ENCODE measurements around the gene NUP98. TPM values are rescaled to one million over a fixed set of nuclear protein-coding genes. Genes with fewer than 3 reads are reported as not detected.

The NUP98 gene
- polyA plus RNA-seq, 3 donors = 19.6 to 76.2 (median 28.5) TPM

- no peak overlapping the region for H3K27ac ChIP-seq (ENCODE audit: low read depth in 1 of 2, low read length in 2 of 2)
- peak in 1 of 3 donors; percentile 58 for DNase-seq
- H3K36me3 ChIP-seq (replicated peaks in 1 of 2; ENCODE audit: control insufficient read depth in 1 of 2, insufficient read depth in 2 of 2, low read length in 2 of 2) = peaks cover 77 to 100% of the 10 kb centered on the region in 2 donors
- H2AFZ ChIP-seq (ENCODE audit: insufficient read depth, low read depth, low read length, poor library complexity, severe bottlenecking) = no peak overlapping the region
- H3K4me3 ChIP-seq (replicated peaks in 1 of 3; ENCODE audit: low read depth in 2 of 3, low read length in 3 of 3) = no peak overlapping the region
- intact Hi-C loops (cut with micrococcal nuclease) = no loop called here
- H3K9me3 ChIP-seq (replicated peaks in 1 of 2; ENCODE audit: control insufficient read depth in 1 of 2, insufficient read depth in 1 of 2, low read length in 2 of 2) = no peaks in the 10 kb centered on the region
- no peaks in the 10 kb centered on the region for H4K20me1 ChIP-seq (ENCODE audit: insufficient read depth, low read length)
- Mint-ChIP-seq H3K9me3 (no peaks in the 10 kb centered on the region), H3K4me1 (no peaks in the 10 kb centered on the region), H3K27ac (no peak overlapping the region), H3K4me3 (no peak overlapping the region), H3K27me3 (ENCODE audit: low read depth in 3 of 3) (peaks cover 0 to 4% (median 0%) of the 10 kb centered on the region in 3 donors), H3K36me3 (peaks cover 92 to 93% of the 10 kb centered on the region in 2 donors)
- no peak for TF ChIP-seq CTCF (IDR thresholded peaks at IDR 0.05)
- no peaks in the 10 kb centered on the region for H3K27me3 ChIP-seq (ENCODE audit: control insufficient read depth in 2 of 2, insufficient read depth in 2 of 2, low read length in 2 of 2)
- H3K4me2 ChIP-seq (replicated peaks; ENCODE audit: extremely low read depth, low read length, poor library complexity, severe bottlenecking) = no peak overlapping the region
- no peaks in the 10 kb centered on the region for H3K4me1 ChIP-seq (ENCODE audit: control insufficient read depth in 1 of 2, insufficient read depth in 2 of 2, low read length in 2 of 2)
- WGBS (ENCODE audit: insufficient coverage) = 100% methylated on average over 1 of the region's 1 CpG
- no peaks in the 10 kb centered on the region for H3K79me2 ChIP-seq (ENCODE audit: insufficient read depth, low read length)
- no peak overlapping the region for H3K9ac ChIP-seq (ENCODE audit: insufficient read depth, low read length, poor library complexity, severe bottlenecking)
These were observed 123.2 kb downstream of the NUP98 start for GRCh38 chr11:3674189-3674588.

DNA sequence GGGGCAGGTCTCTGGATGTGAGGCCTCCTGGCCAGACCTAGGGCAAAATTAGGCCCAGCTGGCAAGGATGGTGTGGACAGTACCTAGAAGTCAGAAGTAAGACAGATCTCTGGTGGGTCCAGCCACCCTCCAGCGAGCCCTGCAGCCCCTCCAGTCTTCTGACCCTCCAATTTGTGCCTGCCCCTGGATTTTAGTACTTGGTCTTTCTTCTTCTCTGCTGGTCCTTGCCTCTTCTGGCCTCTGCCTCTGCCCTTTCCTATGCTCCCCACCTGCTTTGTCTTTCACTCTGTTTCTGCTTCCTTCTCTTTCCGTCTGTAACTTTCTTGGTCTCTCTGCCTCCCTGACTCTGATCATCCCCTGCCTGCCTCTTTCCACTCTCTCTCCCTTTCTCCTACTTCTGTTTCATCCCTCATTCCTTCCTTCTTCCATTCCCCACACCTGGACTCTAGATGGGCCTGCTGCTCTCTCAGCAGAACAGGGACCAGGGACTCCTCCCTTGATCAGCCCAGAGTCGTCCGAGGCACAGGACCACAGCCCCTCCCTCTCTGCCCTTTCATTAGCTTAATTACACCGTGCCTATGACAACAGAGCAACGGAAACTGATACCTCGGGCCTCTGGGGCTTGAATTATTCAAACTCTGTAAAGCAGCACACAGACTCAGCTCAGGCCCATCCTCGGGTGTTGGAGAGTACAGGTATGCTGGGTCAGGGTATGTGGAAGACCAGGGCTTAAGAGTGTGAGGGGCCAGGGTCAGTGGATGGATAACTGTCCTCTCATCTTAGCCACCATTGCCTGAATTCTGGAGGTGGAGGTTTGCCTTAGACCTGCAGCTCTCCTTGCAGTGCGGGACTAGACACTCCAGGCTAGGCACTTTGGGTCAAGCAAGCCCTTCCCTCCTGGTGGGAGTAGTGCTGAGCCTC lies 125.8 kb downstream of the NUP98 start, which contains the start of gene CHRNA10:
Gene CHRNA10 (minus strand): TSS at position 51 of the 921 bp plus-strand sequence. CDS start 72 bp downstream, outside the sequence.
- H3K27me3 ChIP-seq (ENCODE audit: control insufficient read depth in 2 of 2, insufficient read depth in 2 of 2, low read length in 2 of 2) = no peaks in the 10 kb centered on the region
- intact Hi-C loops (cut with micrococcal nuclease) = no loop called here
- H3K4me1 ChIP-seq (ENCODE audit: control insufficient read depth in 1 of 2, insufficient read depth in 2 of 2, low read length in 2 of 2) = no peaks in the 10 kb centered on the region
- peaks cover 85 to 89% of the 10 kb centered on the region in 2 donors for H3K36me3 Mint-ChIP-seq
- peaks cover 0 to 4% (median 0%) of the 10 kb centered on the region in 3 donors for H3K27me3 Mint-ChIP-seq (ENCODE audit: low read depth in 3 of 3)
- H3K4me3 Mint-ChIP-seq = no peak within 1 kb of the TSS
- H3K9me3 ChIP-seq (replicated peaks in 1 of 2; ENCODE audit: control insufficient read depth in 1 of 2, insufficient read depth in 1 of 2, low read length in 2 of 2) = no peaks in the 10 kb centered on the region
- no peaks in the 10 kb centered on the region for H3K79me2 ChIP-seq (ENCODE audit: insufficient read depth, low read length)
- H3K4me3 ChIP-seq (replicated peaks in 1 of 3; ENCODE audit: low read depth in 2 of 3, low read length in 3 of 3) = no peak within 1 kb of the TSS
- 92% methylated on average over 5 of the region's 9 CpGs for WGBS (ENCODE audit: insufficient coverage)
- no peak within 1 kb of the TSS for H3K9ac ChIP-seq (ENCODE audit: insufficient read depth, low read length, poor library complexity, severe bottlenecking)
- no peak within 1 kb of the TSS for H3K4me2 ChIP-seq (replicated peaks; ENCODE audit: extremely low read depth, low read length, poor library complexity, severe bottlenecking)
- peak within 1 kb of the TSS in 1 of 2 donors; percentile 1 for H3K27ac ChIP-seq (ENCODE audit: low read depth in 1 of 2, low read length in 2 of 2)
- H4K20me1 ChIP-seq (ENCODE audit: insufficient read depth, low read length) = no peaks in the 10 kb centered on the region
- peaks cover 0 to 3% (median 0%) of the 10 kb centered on the region in 7 donors for H3K9me3 Mint-ChIP-seq
- no peaks in the 10 kb centered on the region for H3K4me1 Mint-ChIP-seq
- H3K27ac Mint-ChIP-seq = peak within 1 kb of the TSS in 5 of 7 donors; percentile 7 to 50 (median 13)
- peaks cover 62 to 100% of the 10 kb centered on the region in 2 donors for H3K36me3 ChIP-seq (replicated peaks in 1 of 2; ENCODE audit: control insufficient read depth in 1 of 2, insufficient read depth in 2 of 2, low read length in 2 of 2)
- H2AFZ ChIP-seq (ENCODE audit: insufficient read depth, low read depth, low read length, poor library complexity, severe bottlenecking) = no peak within 1 kb of the TSS
- DNase-seq = no peak
- no peak for TF ChIP-seq CTCF (IDR thresholded peaks at IDR 0.05)

Data from CD14-positive monocyte (primary cell).